ENCODE results near the gene TNRC6C.
A peak's percentile ranks its signal among the peaks of the same experiment; 100 is the strongest.

Gene TNRC6C

GRCh38 chr17:78089576-78090281 is 131.2 kb downstream of the TNRC6C start:
- DNase-seq, result no peak

- DNase-seq, result no peak
These were observed 134.4 kb downstream of the TNRC6C start for GRCh38 chr17:78092794-78093324.

GRCh38 chr17:78095035-78095434 is 136.5 kb downstream of the TNRC6C start:
- DNase-seq, result no peak

GRCh38 chr17:78096093-78096492 is 137.6 kb downstream of the TNRC6C start:
- no peak for DNase-seq

GRCh38 chr17:78101112-78101511 is 142.6 kb downstream of the TNRC6C start:
- DNase-seq, result no peak

GRCh38 chr17:78101542-78101941 is 143.0 kb downstream of the TNRC6C start:
- no peak for DNase-seq

- no peak for DNase-seq
These were observed 144.8 kb downstream of the TNRC6C start for GRCh38 chr17:78103311-78103710.

- DNase-seq, result no peak
These were observed 146.0 kb downstream of the TNRC6C start for GRCh38 chr17:78104540-78104941.

GRCh38 chr17:78105101-78105500 is 146.6 kb downstream of the TNRC6C start:
- DNase-seq, result no peak

GRCh38 chr17:78105551-78105950 is 147.0 kb downstream of the TNRC6C start:
- DNase-seq, result no peak

GRCh38 chr17:78106211-78106610 is 147.7 kb downstream of the TNRC6C start:
- no peak for DNase-seq

- DNase-seq, result no peak
These were observed 149.0 kb downstream of the TNRC6C start for GRCh38 chr17:78107457-78107856.

GRCh38 chr17:78107976-78108725 is 149.6 kb downstream of the TNRC6C start:
- DNase-seq, result no peak

GRCh38 chr17:78108726-78109488 is 150.4 kb downstream of the TNRC6C start:
- no peak for DNase-seq

GRCh38 chr17:78109489-78109761 is 150.9 kb downstream of the TNRC6C start:
- DNase-seq, result no peak

GRCh38 chr17:78110363-78111015 is 152.0 kb downstream of the TNRC6C start:
- no peak for DNase-seq

- DNase-seq, result no peak
These were observed 152.7 kb downstream of the TNRC6C start for GRCh38 chr17:78111016-78111726.

- DNase-seq, result no peak
These were observed 153.4 kb downstream of the TNRC6C start for GRCh38 chr17:78111727-78112517.

GRCh38 chr17:78112518-78113471 is 154.3 kb downstream of the TNRC6C start:
- peak; percentile 69 for DNase-seq
